ENCODE data around the gene RHOV. TPM values are rescaled to one million over a fixed set of nuclear protein-coding genes. Genes with fewer than 3 reads are reported as not detected.
A peak's percentile ranks its signal among the peaks of the same experiment; 100 is the strongest.

RHOV gene
- total and polyA plus RNA-seq, 2 of the 4 experiments (the other 2 are of a cell fraction), result 0.10 TPM; not detected in 1

DNA sequence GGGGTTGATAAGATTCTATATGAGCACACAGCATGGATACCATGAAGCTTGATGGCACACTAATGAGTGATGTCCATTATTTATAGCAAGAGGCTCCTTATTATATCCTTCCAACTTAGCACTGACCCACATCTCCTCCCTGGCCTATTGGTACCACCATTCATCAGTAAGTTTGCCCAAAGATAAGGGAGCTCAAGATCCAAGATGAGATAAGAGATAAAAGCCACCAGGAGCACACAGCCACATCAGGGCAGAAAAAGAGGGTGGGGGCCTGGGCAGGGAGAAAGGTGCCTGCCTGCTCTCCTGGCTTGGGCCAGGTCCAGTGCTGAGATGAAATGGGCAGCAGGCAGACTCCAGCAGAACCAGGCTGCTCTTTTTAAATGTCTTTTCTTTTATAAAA, 41.1 kb downstream of the RHOV start:
- dilution Hi-C loops (cut with HindIII; ENCODE audit: low sequenced_read_pairs, unreplicated experiment), result no loop called here
- TF ChIP-seq CTCF (conservative IDR thresholded peaks at IDR 0.05; ENCODE audit: low read depth, low read length) (no peak), POLR2A (IDR thresholded peaks at IDR 0.05; ENCODE audit: low read depth, low read length) (no peak), RCOR1 (IDR thresholded peaks at IDR 0.05; ENCODE audit: insufficient replicate concordance, low read length) (no peak), MXI1 (IDR thresholded peaks at IDR 0.05; ENCODE audit: borderline replicate concordance, low read depth, low read length) (no peak), CHD1 (IDR thresholded peaks at IDR 0.05; ENCODE audit: low read depth, low read length) (no peak), CEBPB (IDR thresholded peaks at IDR 0.05; ENCODE audit: low read depth, low read length) (no peak), MAFK (IDR thresholded peaks at IDR 0.05; ENCODE audit: low read depth, low read length) (no peak), SMC3 (IDR thresholded peaks at IDR 0.05; ENCODE audit: low read depth, low read length) (no peak), FOS (IDR thresholded peaks at IDR 0.05; ENCODE audit: low read depth, low read length) (no peak)
- TF ChIP-seq, protein P1, sequence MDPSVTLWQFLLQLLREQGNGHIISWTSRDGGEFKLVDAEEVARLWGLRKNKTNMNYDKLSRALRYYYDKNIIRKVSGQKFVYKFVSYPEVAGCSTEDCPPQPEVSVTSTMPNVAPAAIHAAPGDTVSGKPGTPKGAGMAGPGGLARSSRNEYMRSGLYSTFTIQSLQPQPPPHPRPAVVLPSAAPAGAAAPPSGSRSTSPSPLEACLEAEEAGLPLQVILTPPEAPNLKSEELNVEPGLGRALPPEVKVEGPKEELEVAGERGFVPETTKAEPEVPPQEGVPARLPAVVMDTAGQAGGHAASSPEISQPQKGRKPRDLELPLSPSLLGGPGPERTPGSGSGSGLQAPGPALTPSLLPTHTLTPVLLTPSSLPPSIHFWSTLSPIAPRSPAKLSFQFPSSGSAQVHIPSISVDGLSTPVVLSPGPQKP (IDR thresholded peaks at IDR 0.05; ENCODE audit: borderline replicate concordance, low read depth, low read length), result no peak
- POLR2A ChIA-PET (ENCODE audit: unreplicated experiment), result interaction anchor here (0.7 kb wide), 1 partner anchor 570 kb away, joined by 12 read pairs; no protein-coding TSS in a partner anchor

More for the DNA sequence above, 41.1 kb downstream of the RHOV start:
- Histone ChIP-seq H3K79me1 (ENCODE audit: low read depth in 1 of 2, low read length in 2 of 2) (no peaks in the 10 kb centered on the region), H3K4me1 (ENCODE audit: control insufficient read depth, insufficient read depth, low read length) (no peaks in the 10 kb centered on the region; the same call in 1 of the 2 replicates), H3K9me3 (ENCODE audit: control insufficient read depth, insufficient read depth, low read length) (no peaks in the 10 kb centered on the region), H3K4me2 (ENCODE audit: low read depth, low read length) (no peak overlapping the region), H3K4me3 (ENCODE audit: insufficient read depth, low read depth, low read length) (no peak overlapping the region), H2BK20ac (ENCODE audit: low read depth, low read length) (no peak overlapping the region), H3K9ac (ENCODE audit: low read depth, low read length) (no peak overlapping the region), H4K5ac (ENCODE audit: low read depth, low read length) (no peak overlapping the region), H3K56ac (ENCODE audit: extremely low read depth, insufficient read depth, low read length) (no peak overlapping the region), H3K36me3 (ENCODE audit: control insufficient read depth, insufficient read depth, low read length) (no peaks in the 10 kb centered on the region), H2AK5ac (ENCODE audit: low read depth, low read length) (no peak overlapping the region), H2BK15ac (ENCODE audit: low read depth, low read length) (no peak overlapping the region), H4K20me1 (ENCODE audit: insufficient read depth, low read length) (no peaks in the 10 kb centered on the region), H4K8ac (ENCODE audit: low read depth in 2 of 2, low read length in 2 of 2) (no peak overlapping the region), H2BK5ac (ENCODE audit: low read depth, low read length, poor library complexity, severe bottlenecking) (no peak overlapping the region), H2AFZ (replicated peaks; ENCODE audit: low read length, poor library complexity) (peak overlapping the region; percentile 13), H3K4ac (ENCODE audit: low read depth, low read length) (no peak overlapping the region), H3K27me3 (ENCODE audit: control insufficient read depth, insufficient read depth, low read length) (peaks cover 6% of the 10 kb centered on the region; the same call in 1 of the 2 replicates), H2AK9ac (replicated peaks; ENCODE audit: low read depth, low read length, poor library complexity) (no peak overlapping the region), H2BK120ac (ENCODE audit: low read depth, low read length) (no peak overlapping the region; the same call in 1 of the 2 replicates), H3K23ac (ENCODE audit: low read depth, low read length) (no peak overlapping the region), H4K91ac (ENCODE audit: insufficient read depth, low read depth, low read length) (no peak overlapping the region), H3K18ac (ENCODE audit: low read depth, low read length) (no peak overlapping the region), H3K27ac (ENCODE audit: insufficient read depth, low read length) (no peak overlapping the region), H3K14ac (replicated peaks; ENCODE audit: low read depth, low read length) (no peak overlapping the region), H3K9me1 (ENCODE audit: insufficient read depth, low read length) (no peaks in the 10 kb centered on the region)
- ATAC-seq (ENCODE audit: low read depth) (no peak), DNase-seq (no peak)
- intact Hi-C loops (cut with micrococcal nuclease) (no loop called here), in situ Hi-C loops (cut with MboI; ENCODE audit: low sequenced_read_pairs) (no loop called here)
- CTCF ChIA-PET, result interaction anchor here (0.5 kb wide), 1 partner anchor 1725 kb away, joined by 6 read pairs; no protein-coding TSS in a partner anchor
- BruUV-seq (replicated peaks), result no TSS peak

All from IMR-90 (cell line).